Urothelium cell line (cell line): ENCODE measurements around the gene OR2S2.

Source experiments
- DNase-seq: peaks from one replicate; pipeline ENCODE4 v3.0.0; 2011; ENCODE audit warnings: low spot score, mixed read lengths
- FAIRE-seq: peaks from 2 replicates; lab custom pipeline; 2011; peaks lifted over from hg19 to GRCh38; lab: Jason Lieb, UNC

Gene OR2S2

DNA sequence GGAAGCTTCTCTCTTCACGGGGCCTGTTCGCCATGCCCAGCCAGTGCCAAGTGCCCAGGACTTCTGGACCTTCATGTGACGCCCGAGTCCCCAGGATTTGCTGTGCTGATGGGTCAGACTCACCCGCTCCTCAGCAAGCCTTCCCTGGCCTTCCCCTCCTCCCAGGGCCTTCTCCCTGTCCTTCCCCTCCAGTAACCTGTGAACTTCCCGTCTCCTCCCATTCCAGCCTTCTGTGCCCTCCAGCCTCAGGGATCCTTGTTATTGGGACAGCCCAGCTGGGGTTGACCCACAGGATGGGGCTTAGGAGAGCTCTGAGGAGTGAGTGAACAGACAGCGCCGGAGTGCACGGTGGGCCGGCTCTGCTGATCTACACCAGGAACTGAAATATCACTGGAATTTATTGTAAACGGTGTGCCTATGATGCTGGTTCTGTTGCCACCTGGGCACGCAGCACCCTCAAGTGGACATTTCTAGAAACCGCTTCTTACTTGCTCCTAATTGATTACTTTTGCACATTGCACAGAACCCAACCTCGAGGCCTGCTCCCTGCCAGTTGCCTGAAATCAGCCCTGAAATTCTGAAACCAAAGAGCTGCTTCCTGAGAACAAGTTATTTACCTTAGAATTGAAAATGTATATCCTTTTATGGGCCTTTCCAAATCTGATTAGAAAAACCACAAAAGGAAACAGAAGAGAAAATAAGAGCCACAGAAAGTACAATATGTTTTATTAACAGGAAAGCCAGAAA is 47.2 kb downstream of the OR2S2 start:
- FAIRE-seq (no peak), DNase-seq (peak; percentile 56)

DNA sequence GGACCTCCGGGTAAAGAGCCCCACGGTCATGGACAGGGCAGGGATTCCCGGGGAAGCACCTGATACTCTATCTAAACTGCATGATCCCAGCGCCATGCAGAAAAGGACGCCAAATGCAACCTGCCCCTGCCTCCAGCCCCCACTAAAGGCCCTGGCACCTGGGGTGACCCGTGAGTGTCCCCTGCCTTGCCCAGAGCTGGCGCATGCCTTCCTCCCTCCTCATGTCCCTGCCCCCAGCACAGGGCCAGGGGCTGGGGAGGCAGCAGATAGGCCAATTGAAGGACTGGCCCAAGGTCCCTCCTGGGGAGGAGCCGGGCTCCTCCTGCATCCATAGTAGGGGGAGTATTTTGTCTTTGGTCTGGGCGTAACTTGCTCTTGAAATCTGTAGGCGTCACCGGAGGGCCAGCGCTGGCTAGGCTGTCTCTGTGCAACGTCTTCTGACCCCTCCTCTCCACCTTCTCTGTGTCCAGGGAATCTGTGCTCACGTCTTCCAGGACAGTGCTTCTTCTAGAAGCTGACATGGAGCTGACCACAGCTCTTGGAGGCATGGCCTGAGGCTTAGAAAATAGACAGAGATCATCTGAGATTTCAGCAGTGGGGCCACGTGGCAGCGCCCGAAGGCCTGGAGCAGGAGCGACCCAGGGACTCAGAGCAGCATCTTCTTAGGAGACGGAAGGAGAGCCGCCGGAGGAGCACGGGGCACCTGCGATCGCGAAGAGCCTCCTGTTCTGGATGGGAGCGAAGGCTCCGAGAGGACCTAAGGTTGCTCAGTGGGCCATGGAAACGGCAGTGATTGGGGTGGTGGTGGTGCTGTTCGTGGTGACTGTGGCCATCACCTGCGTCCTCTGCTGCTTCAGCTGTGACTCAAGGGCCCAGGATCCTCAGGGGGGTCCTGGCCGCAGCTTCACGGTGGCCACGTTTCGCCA is 48.0 kb downstream of the OR2S2 start:
- FAIRE-seq (no peak), DNase-seq (no peak)

DNA sequence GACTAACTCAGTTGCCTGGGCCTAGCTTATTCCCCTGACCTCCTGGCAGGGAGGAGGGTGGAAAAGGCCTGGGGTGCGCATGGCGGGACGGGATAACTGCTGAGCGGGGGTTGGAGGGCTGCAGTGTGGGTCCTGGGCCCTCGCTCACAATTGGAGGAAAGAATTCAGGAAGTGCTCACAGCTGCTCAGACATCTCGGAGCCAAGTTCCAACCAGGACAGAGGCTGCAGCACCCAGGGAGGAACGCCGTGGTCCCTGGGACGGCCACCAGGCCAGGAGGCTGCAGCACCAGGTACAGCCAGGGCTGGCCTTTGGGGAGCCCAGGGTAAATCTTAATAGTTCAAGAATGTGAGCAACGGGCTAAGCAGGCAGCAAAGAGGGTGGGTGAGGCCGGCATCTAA is 48.7 kb downstream of the OR2S2 start, which contains the start of gene SPAAR:
Gene SPAAR (plus strand): TSS at position 217 of the 400 bp plus-strand sequence. CDS start 974 bp downstream, outside the sequence.
- FAIRE-seq, result no peak
- DNase-seq, result no peak

DNA sequence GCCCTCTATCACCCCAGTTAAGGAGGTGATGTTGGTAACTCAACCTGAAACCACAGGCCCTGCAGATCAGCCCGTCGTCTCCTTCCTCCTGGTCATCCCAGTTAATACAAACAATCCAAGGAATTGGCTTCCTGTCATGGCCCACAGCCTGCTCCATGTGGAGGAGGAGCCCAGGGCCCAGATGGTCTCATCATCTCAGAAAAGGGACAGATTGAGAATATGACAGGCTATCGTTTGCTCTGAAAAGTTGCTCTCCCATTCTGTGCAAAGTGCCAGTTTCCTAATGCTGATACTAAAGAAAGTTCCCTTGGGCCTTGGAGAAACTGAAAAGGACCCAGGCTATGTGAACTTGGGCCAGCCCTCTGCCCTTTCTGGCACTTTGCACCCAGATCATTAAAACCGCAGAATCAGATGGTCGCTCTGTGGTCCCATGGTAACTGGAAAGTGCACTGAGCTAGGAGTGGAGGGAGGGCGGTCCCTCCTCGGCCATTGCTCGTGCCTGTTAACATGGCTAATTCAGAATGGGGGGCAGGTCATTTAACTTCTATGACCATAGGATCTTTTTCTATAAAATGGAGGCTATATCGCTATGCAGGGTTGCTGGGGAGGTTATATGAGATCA is 49.3 kb downstream of the OR2S2 start:
- FAIRE-seq, result no peak
- peak; percentile 50 for DNase-seq

DNA sequence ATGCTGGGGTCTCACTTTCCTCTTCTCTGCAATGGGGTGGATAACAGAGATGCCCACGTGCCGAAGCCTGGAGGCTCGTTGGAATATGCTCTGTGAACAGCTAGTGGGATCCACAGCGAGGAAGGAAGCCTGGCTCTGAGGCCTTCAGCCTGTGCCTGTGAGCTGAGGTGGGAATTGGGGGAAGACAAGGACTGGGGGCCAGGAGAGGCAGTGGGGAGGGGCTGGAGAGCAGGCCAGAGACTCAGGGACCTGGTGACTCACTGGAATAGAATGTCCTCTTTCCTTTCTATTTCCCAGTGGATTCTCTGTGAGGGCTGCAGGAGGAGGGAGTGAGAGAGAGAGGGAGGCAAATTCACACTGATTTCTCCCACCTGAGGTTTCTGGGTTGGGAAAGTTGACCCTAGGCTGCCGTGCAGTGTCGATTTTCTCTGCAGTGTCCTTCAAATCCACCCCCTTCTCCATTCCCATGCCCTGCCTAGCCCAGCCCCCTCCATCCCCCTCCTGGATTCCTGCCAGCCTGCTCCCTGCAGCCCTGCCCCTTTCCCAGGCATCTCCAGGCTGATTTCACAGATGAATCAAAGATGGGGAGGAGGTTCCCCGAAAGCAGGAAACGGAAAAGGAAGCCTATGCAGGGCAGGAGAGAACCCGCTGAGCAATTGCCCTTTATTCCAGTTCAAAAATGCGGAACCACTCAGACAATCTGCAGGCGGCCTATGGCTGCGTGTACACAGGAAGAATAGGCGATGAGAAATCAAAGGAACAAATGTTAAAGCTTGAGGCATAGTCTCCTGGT is 50.0 kb downstream of the OR2S2 start:
- DNase-seq (peak; percentile 91), FAIRE-seq (peak; percentile 77)
